PC-9 (cell line): ENCODE data around the gene DYNLL2.

Experiments used
- CTCF ChIP-seq: fragments of 200-600 bp; sonication (generic); conservative IDR thresholded peaks from 2 replicates; pipeline ENCODE4 v1.6.1; 2017; ENCODE audit warnings: mixed run types, antibody characterized with exemption, mild to moderate bottlenecking, moderate library complexity
- EZH2 ChIP-seq: fragments of 200-600 bp; sonication (generic); IDR thresholded peaks from 2 replicates; pipeline ENCODE4 v1.8.0; 2017; ENCODE audit warnings: antibody characterized with exemption, low read depth

GRCh38 chr17:58083491-58084316 is 485 bp downstream of the DYNLL2 start:
- TF ChIP-seq CTCF = no peak
- TF ChIP-seq EZH2 = no peak
